Heart right ventricle (tissue), 16 donors: ENCODE measurements around the gene BNC2. TPM values are rescaled to one million over a fixed set of nuclear protein-coding genes. Genes with fewer than 3 reads are reported as not detected.

ENCODE experiments used
- ATAC-seq, 8 donors: fragments of 200-7000 bp; cut with Tn5 transposase; one replicate each; pipeline ENCODE4 v1.9.1; 2020; ENCODE audit warnings: mild to moderate bottlenecking in 8 of 8, moderate library complexity in 8 of 8, moderate number of reproducible peaks in 1 of 8
- DNase-seq, 2 donors: peaks; one replicate each; pipeline ENCODE4 v3.0.0-alpha.2; 2020
- H3K27ac ChIP-seq, 10 donors: fragments of 200-600 bp; sonication (generic) in 2 of 10; one replicate each; pipeline versions ENCODE4 v1.5.0 to v1.8.0; 2020 to 2022; ENCODE audit warnings: mild to moderate bottlenecking in 3 of 10
- H3K27me3 ChIP-seq, 7 donors: fragments of 200-600 bp; one replicate each; pipeline ENCODE4 v1.8.0; 2021 to 2022; ENCODE audit warnings: mild to moderate bottlenecking in 2 of 7
- H3K36me3 ChIP-seq, 9 donors: fragments of 200-600 bp; sonication (generic) in 1 of 9; one replicate each; pipeline versions ENCODE4 v1.5.0 to v1.8.0; 2020 to 2022; ENCODE audit warnings: mild to moderate bottlenecking in 2 of 9
- H3K4me1 ChIP-seq, 9 donors: fragments of 200-600 bp; sonication (generic) in 1 of 9; one replicate each; pipeline versions ENCODE4 v1.5.0 to v1.8.0; 2020 to 2022; ENCODE audit warnings: mild to moderate bottlenecking in 4 of 9
- H3K4me3 ChIP-seq, 10 donors: fragments of 200-600 bp; sonication (generic) in 2 of 10; one replicate each; pipeline versions ENCODE4 v1.5.0 to v1.8.0; 2020 to 2022; ENCODE audit warnings: mild to moderate bottlenecking in 7 of 10, moderate library complexity in 2 of 10
- H3K9me3 ChIP-seq, 11 donors: fragments of 200-600 bp in 10 of 11; sonication (generic) in 2 of 11; one replicate each; pipeline versions ENCODE4 v1.5.0 to v1.8.0; 2013 to 2022; ENCODE audit warnings: mild to moderate bottlenecking in 2 of 11, control low read depth in 1 of 11, moderate library complexity in 1 of 11
- WGBS, 2 donors: extraction: QIAGEN DNeasy Blood & Tissue Kit; methylation state at CpG; one replicate each; pipeline ENCODE4 v1.1.7; 2013; ENCODE audit warnings: inconsistent platforms in 1 of 2; 5-methylcytosine and 5-hydroxymethylcytosine counted together
- intact Hi-C, 10 donors: fragments of 100-400 bp; cut with DNase I; formaldehyde crosslinking; loops; one replicate each; pipeline versions ENCODE4 v1.11.1 to v1.14.2; 2022
- polyA plus RNA-seq, 2 donors: library from polyadenylated mRNA; stranded (reverse); fragments of 200-250 nt; gene quantifications; one replicate each; pipeline ENCODE4 v1.2.3, GENCODE V29; 2013
- total RNA-seq, 10 donors: library from RNA; stranded (reverse); fragmentation: NEBNext Ultra II Directional in 3 of 10; extraction: Animal tissue kit (Norgen Biotek cat#: 25700) in 3 of 10; gene quantifications; one replicate each; pipeline versions ENCODE4 v1.2.1 to v1.2.4, GENCODE V29; 2021 to 2023
- TF ChIP-seq, protein P1 (sequence below), 9 donors: fragments of 200-600 bp; sonication (generic) in 2 of 9; IDR thresholded peaks; one replicate each; pipeline versions ENCODE4 v1.5.0 to v1.8.0; 2021 to 2022; ENCODE audit warnings: antibody characterized with exemption in 9 of 9, mild to moderate bottlenecking in 5 of 9, moderate library complexity in 1 of 9
- donor health status: Arrhythmogenic right ventricular cardiomyopathy.
- donor health status: ischemic (EF 13 %, LVEDD 7.1; RV severe dilation, severe dysfunction).
- donor health status: healthy with polysubstance abuse.
- donor health status: DM: no; HTN: yes; CAD: no.
- donor health status: DM: no; HTN: no; CAD: no.
- donor health status: ischemic (EF 25% LVEDD 6.9; RV normal size, moderate dysfunction).
- donor health status: ischemic (EF 25% LVEDD 5.7; RV mildly dilated, moderate dysfunction).
- donor health status: healthy.
- donor health status: DM: yes; HTN: yes; CAD: no.
- donor health status: Ischemic cardiomyopathy.
- donor health status: ischemic (EF 35%, LVEDD 5.7; RV mildly dilated, moderate dysfunction).
- donor health status: nonischemic (EF 11% LVEDD 7.7; RV severe dilation, severe dysfunction).
- donor health status: DM: yes; HTN: yes; CAD: no.
- donor health status: PGD.
- donor health status: ischemic (EF 29% LVEDD 5.4; RV normal size, mild dysfunction).
- donor health status: nonischemic (EF 23%, LVEDD 6.1; RV moderate dilation, normal function).

BNC2 gene
- total and polyA plus RNA-seq, 12 donors = 0.49 to 7.3 (median 3.2) TPM

- intact Hi-C loops = no loop called here
- Histone ChIP-seq H3K27me3 (peaks cover 0 to 9% (median 2%) of the 10 kb centered on the region in 7 donors), H3K27ac (no peak overlapping the region), H3K9me3 (no peaks in the 10 kb centered on the region), H3K4me3 (no peak overlapping the region), H3K4me1 (peaks cover 0 to 4% (median 0%) of the 10 kb centered on the region in 9 donors), H3K36me3 (no peaks in the 10 kb centered on the region)
- DNase-seq (no peak), ATAC-seq (no peak)
- TF ChIP-seq, protein P1, sequence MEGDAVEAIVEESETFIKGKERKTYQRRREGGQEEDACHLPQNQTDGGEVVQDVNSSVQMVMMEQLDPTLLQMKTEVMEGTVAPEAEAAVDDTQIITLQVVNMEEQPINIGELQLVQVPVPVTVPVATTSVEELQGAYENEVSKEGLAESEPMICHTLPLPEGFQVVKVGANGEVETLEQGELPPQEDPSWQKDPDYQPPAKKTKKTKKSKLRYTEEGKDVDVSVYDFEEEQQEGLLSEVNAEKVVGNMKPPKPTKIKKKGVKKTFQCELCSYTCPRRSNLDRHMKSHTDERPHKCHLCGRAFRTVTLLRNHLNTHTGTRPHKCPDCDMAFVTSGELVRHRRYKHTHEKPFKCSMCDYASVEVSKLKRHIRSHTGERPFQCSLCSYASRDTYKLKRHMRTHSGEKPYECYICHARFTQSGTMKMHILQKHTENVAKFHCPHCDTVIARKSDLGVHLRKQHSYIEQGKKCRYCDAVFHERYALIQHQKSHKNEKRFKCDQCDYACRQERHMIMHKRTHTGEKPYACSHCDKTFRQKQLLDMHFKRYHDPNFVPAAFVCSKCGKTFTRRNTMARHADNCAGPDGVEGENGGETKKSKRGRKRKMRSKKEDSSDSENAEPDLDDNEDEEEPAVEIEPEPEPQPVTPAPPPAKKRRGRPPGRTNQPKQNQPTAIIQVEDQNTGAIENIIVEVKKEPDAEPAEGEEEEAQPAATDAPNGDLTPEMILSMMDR (IDR thresholded peaks at IDR 0.05) = no peak
- WGBS, 2 donors = 83 to 85% methylated on average over 2 of the region's 2 CpGs
These were observed 443.8 kb downstream of the BNC2 start for GRCh38 chr9:16426716-16427115.

DNA sequence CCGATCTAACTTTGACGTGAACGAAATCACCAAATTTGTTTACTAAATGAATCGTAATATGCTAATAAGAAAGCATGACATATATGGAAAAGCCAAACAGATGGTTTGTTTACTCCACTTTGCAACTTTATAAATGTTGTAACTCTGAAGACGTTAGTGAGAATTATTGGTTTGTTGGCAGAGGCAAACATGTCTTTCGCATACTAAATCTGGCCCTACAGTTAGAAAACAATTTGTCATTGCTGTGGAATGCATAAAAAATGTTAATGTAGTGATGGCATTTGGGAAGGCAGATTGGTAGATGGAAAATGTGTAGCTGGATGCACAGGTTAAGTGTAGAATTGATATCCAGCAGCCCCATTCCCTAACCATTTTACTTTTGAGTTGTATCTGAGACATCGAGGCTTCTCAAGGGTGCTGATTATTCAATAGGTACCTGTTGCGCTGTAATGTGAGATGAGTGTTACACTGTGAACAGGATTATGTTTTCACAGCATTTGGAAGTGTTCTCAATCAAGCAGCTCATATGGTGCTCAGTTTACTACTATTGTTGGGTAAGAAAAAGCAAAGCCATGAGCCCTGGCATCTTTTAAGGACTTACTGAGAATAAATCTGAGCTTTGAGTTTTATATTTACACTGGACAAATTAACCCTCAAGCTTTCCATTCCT lies 444.8 kb downstream of the BNC2 start:
- TF ChIP-seq, protein P1 (IDR thresholded peaks at IDR 0.05) = no peak
- no peak overlapping the region for H3K27ac ChIP-seq
- ATAC-seq (no peak), DNase-seq (no peak)
- peaks cover 0 to 4% (median 0%) of the 10 kb centered on the region in 9 donors for H3K4me1 ChIP-seq
- H3K4me3 ChIP-seq = no peak overlapping the region
- peaks cover 0 to 14% (median 3%) of the 10 kb centered on the region in 7 donors for H3K27me3 ChIP-seq
- intact Hi-C loops = no loop called here
- 67 to 74% methylated on average over 8 of the region's 8 CpGs for WGBS, 2 donors
- no peaks in the 10 kb centered on the region for H3K36me3 ChIP-seq
- H3K9me3 ChIP-seq = no peaks in the 10 kb centered on the region

DNA sequence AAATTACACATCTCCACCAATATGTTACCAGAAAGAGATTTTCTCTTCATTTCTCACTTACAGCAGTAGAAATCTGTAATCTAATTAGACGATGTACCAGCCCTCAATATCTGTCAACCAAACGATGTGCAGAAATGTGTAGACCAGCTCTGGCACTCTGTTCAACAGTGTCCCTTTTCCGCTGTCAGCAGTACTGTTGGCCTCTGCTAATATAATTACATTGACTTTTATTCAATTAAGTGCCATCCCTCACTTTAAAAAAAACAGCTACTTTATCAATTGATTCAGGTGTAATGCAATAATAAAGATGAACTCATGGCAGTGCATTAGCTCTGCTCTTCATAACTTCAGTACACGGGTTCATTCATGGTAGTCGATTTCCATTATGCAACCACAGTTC lies 448.4 kb downstream of the BNC2 start:
- intact Hi-C loops = no loop called here
- TF ChIP-seq, protein P1 (IDR thresholded peaks at IDR 0.05) = no peak
- WGBS, 2 donors = 63 to 72% methylated on average over 5 of the region's 5 CpGs

DNA sequence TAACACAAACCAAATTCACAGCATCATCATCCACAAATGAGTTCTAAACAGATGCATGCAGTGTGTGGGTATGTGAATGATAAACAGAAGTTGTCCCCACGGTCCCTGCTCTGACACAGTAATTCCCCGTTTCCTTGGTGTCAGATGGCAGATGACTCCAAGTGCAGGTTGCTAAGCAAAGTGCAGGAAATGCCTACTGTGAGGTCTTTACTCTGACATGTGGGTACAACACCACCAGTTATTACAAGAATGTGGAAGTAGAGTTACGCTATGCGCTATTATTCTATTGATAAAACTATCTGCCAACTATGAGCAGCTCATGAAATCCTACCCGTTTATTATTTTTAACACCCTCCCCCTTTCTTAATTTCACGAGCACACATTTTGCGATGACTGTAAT lies 448.9 kb downstream of the BNC2 start:
- H3K4me3 ChIP-seq = no peak overlapping the region
- H3K36me3 ChIP-seq = no peaks in the 10 kb centered on the region
- 40 to 59% methylated on average over 7 of the region's 7 CpGs for WGBS, 2 donors
- ATAC-seq = no peak
- TF ChIP-seq, protein P1 (IDR thresholded peaks at IDR 0.05) = no peak
- no peaks in the 10 kb centered on the region for H3K9me3 ChIP-seq
- H3K27ac ChIP-seq = no peak overlapping the region
- intact Hi-C loops = no loop called here
- no peak for DNase-seq
- H3K27me3 ChIP-seq = peaks cover 0 to 15% (median 3%) of the 10 kb centered on the region in 7 donors
- H3K4me1 ChIP-seq = peaks cover 0 to 7% (median 0%) of the 10 kb centered on the region in 9 donors

More for the DNA sequence above, 448.4 kb downstream of the BNC2 start:
- Histone ChIP-seq H3K27ac (no peak overlapping the region), H3K27me3 (peaks cover 0 to 15% (median 3%) of the 10 kb centered on the region in 7 donors), H3K4me3 (no peak overlapping the region), H3K9me3 (no peaks in the 10 kb centered on the region), H3K4me1 (peaks cover 0 to 7% (median 0%) of the 10 kb centered on the region in 9 donors), H3K36me3 (no peaks in the 10 kb centered on the region)
- no peak for ATAC-seq
- no peak for DNase-seq
